NCI-H82 treated with DMSO at 0.1 percent for 48 hours (cell line): ENCODE data around the gene CALR.
A peak's percentile ranks its signal among the peaks of the same experiment; 100 is the strongest.
"Not testable (repeated sequence)": the region's sequence is repeated elsewhere in the genome, so short reads cannot be mapped to it uniquely, and the experiment has no call there.

Experiments used
- DNase-seq: peaks from one replicate; lab custom pipeline; 2025; ENCODE audit not compliant: unreplicated experiment; lab: John Stamatoyannopoulos, UW

Gene CALR

GRCh38 chr19:12976109-12976508 lies 37.7 kb downstream of the CALR start:
- not testable (repeated sequence) for DNase-seq

GRCh38 chr19:12979974-12980373 lies 41.6 kb downstream of the CALR start:
- DNase-seq, result no peak

GRCh38 chr19:12982648-12983047 lies 44.2 kb downstream of the CALR start:
- no peak for DNase-seq

- no peak for DNase-seq
Observed at GRCh38 chr19:12983091-12983490, 44.7 kb downstream of the CALR start.

- peak; percentile 52 for DNase-seq
Observed at GRCh38 chr19:12983542-12984142, 45.2 kb downstream of the CALR start.

- DNase-seq, result no peak
Observed at GRCh38 chr19:12984143-12984627, 45.8 kb downstream of the CALR start.

GRCh38 chr19:12984683-12985048 lies 46.3 kb downstream of the CALR start:
- DNase-seq, result no peak

GRCh38 chr19:12985049-12985776 lies 46.8 kb downstream of the CALR start:
- no peak for DNase-seq

GRCh38 chr19:12986726-12987125 lies 48.3 kb downstream of the CALR start:
- no peak for DNase-seq

- DNase-seq, result no peak
Observed at GRCh38 chr19:12987190-12987589, 48.8 kb downstream of the CALR start.

GRCh38 chr19:12987781-12988180 lies 49.4 kb downstream of the CALR start:
- no peak for DNase-seq

GRCh38 chr19:12990431-12990830 lies 52.0 kb downstream of the CALR start:
- no peak for DNase-seq

GRCh38 chr19:12990853-12991252 lies 52.4 kb downstream of the CALR start:
- no peak for DNase-seq

GRCh38 chr19:12991296-12991695 lies 52.9 kb downstream of the CALR start:
- DNase-seq, result no peak

GRCh38 chr19:12992729-12993128 lies 54.3 kb downstream of the CALR start:
- DNase-seq, result no peak

- no peak for DNase-seq
Observed at GRCh38 chr19:12993562-12993961, 55.2 kb downstream of the CALR start.
